Karpas-422 (cell line): ENCODE results near the gene ASTN2. TPM values are rescaled to one million over a fixed set of nuclear protein-coding genes. Genes with fewer than 3 reads are reported as not detected.

Experiments
- DNase-seq: peaks from one replicate; pipeline ENCODE4 v3.0.0-alpha.2; 2015
- H2AFZ ChIP-seq: fragments of 200-600 bp; sonication (generic); 2 replicates; pipeline ENCODE4 v1.6.1; 2014; ENCODE audit warnings: antibody characterized with exemption, low read length, mixed read lengths
- H3K27ac ChIP-seq: fragments of 200-600 bp; sonication (generic); 2 replicates; pipeline ENCODE4 v1.5.1; 2014; ENCODE audit warnings: mild to moderate bottlenecking, low read length, moderate library complexity
- H3K27me3 ChIP-seq: fragments of 200-600 bp; sonication (generic); 2 replicates; pipeline ENCODE4 v1.6.1; 2014; ENCODE audit warnings: low read length, mixed read lengths
- H3K36me3 ChIP-seq: fragments of 200-600 bp; sonication (generic); 2 replicates; pipeline ENCODE4 v1.6.1; 2014; ENCODE audit warnings: low read length, mixed read lengths; ENCODE audit not compliant: insufficient read depth
- H3K4me1 ChIP-seq: fragments of 200-600 bp; sonication (generic); 2 replicates; pipeline ENCODE4 v1.6.1; 2014; ENCODE audit warnings: mild to moderate bottlenecking, low read length, mixed read lengths
- H3K4me2 ChIP-seq: fragments of 200-600 bp; sonication (generic); 2 replicates; pipeline ENCODE4 v1.6.1; 2014; ENCODE audit warnings: low read length, low read depth, mild to moderate bottlenecking; ENCODE audit not compliant: poor library complexity, severe bottlenecking
- H3K4me3 ChIP-seq: fragments of 200-600 bp; sonication (generic); 2 replicates; pipeline ENCODE4 v1.5.1; 2014; ENCODE audit warnings: mild to moderate bottlenecking, antibody characterized with exemption, low read length, mixed read lengths
- H3K79me2 ChIP-seq: fragments of 200-600 bp; sonication (generic); 2 replicates; pipeline ENCODE4 v1.6.1; 2014; ENCODE audit warnings: mild to moderate bottlenecking, low read length, mixed read lengths
- H3K9ac ChIP-seq: fragments of 200-600 bp; sonication (generic); 2 replicates; pipeline ENCODE4 v1.6.0; 2014; ENCODE audit warnings: low read length
- H3K9me2 ChIP-seq: fragments of 200-600 bp; sonication (generic), shearing (Covaris generic); replicated peaks from 2 replicates; pipeline ENCODE4 v1.6.0; 2014; ENCODE audit warnings: mild to moderate bottlenecking, low read length, moderate library complexity; ENCODE audit not compliant: insufficient read depth
- H3K9me3 ChIP-seq: fragments of 300-700, 200-600 bp; sonication (generic); 2 replicates; pipeline ENCODE4 v1.6.1; 2014; ENCODE audit warnings: low read length, mixed read lengths
- H4K20me1 ChIP-seq: fragments of 200-600 bp; sonication (generic); 2 replicates; pipeline ENCODE4 v1.6.1; 2014; ENCODE audit warnings: mild to moderate bottlenecking, antibody characterized with exemption, low read length, low read depth; ENCODE audit not compliant: insufficient read depth
- total RNA-seq: library from RNA; depleted of rRNA; stranded (reverse); fragments of >200 nt; shearing (Covaris generic); gene quantifications from 2 replicates; pipeline ENCODE4 v1.2.3, GENCODE V29; 2014; ENCODE audit warnings: low replicate concordance

ASTN2 gene
- total RNA-seq, 1 experiment from 2014 or later, result 5.3 TPM

- H3K36me3 ChIP-seq, result no peaks in the 10 kb centered on the region
- H3K27ac ChIP-seq, result no peak overlapping the region
- H3K4me2 ChIP-seq, result no peak overlapping the region
- H3K9me3 ChIP-seq, result no peaks in the 10 kb centered on the region
- H3K79me2 ChIP-seq, result no peaks in the 10 kb centered on the region
- no peaks in the 10 kb centered on the region for H4K20me1 ChIP-seq
- H3K4me3 ChIP-seq, result no peak overlapping the region
- no peak overlapping the region for H3K9ac ChIP-seq
- H3K27me3 ChIP-seq, result no peaks in the 10 kb centered on the region
- H2AFZ ChIP-seq, result no peak overlapping the region
- no peaks in the 10 kb centered on the region for H3K4me1 ChIP-seq
- no peaks in the 10 kb centered on the region for H3K9me2 ChIP-seq
- DNase-seq, result no peak
Observed at GRCh38 chr9:117120061-117120460, 294.8 kb downstream of the ASTN2 start.

- Histone ChIP-seq H3K9ac (no peak overlapping the region), H3K4me1 (no peaks in the 10 kb centered on the region), H3K4me3 (no peak overlapping the region), H3K27ac (no peak overlapping the region), H4K20me1 (no peaks in the 10 kb centered on the region), H3K27me3 (no peaks in the 10 kb centered on the region), H3K9me2 (no peaks in the 10 kb centered on the region), H3K9me3 (no peaks in the 10 kb centered on the region), H3K79me2 (no peaks in the 10 kb centered on the region), H2AFZ (no peak overlapping the region), H3K4me2 (no peak overlapping the region), H3K36me3 (no peaks in the 10 kb centered on the region)
- DNase-seq, result no peak
Observed at GRCh38 chr9:117116084-117116483, 298.8 kb downstream of the ASTN2 start.

- no peaks in the 10 kb centered on the region for H3K9me2 ChIP-seq
- H3K9ac ChIP-seq, result no peak overlapping the region
- no peaks in the 10 kb centered on the region for H4K20me1 ChIP-seq
- H3K27ac ChIP-seq, result no peak overlapping the region
- no peak overlapping the region for H3K4me2 ChIP-seq
- H3K4me1 ChIP-seq, result no peaks in the 10 kb centered on the region
- no peak for DNase-seq
- no peaks in the 10 kb centered on the region for H3K9me3 ChIP-seq
- H3K36me3 ChIP-seq, result no peaks in the 10 kb centered on the region
- H3K27me3 ChIP-seq, result no peaks in the 10 kb centered on the region
- H3K4me3 ChIP-seq, result no peak overlapping the region
- no peak overlapping the region for H2AFZ ChIP-seq
- no peaks in the 10 kb centered on the region for H3K79me2 ChIP-seq
Observed at GRCh38 chr9:117114768-117115167, 300.1 kb downstream of the ASTN2 start.

GRCh38 chr9:117104716-117105495 lies 310.0 kb downstream of the ASTN2 start:
- Histone ChIP-seq H3K9me3 (no peaks in the 10 kb centered on the region), H3K4me1 (no peaks in the 10 kb centered on the region), H4K20me1 (no peaks in the 10 kb centered on the region), H3K27me3 (no peaks in the 10 kb centered on the region), H3K79me2 (no peaks in the 10 kb centered on the region), H3K9ac (no peak overlapping the region), H2AFZ (no peak overlapping the region), H3K27ac (no peak overlapping the region), H3K36me3 (no peaks in the 10 kb centered on the region), H3K4me2 (no peak overlapping the region), H3K4me3 (no peak overlapping the region), H3K9me2 (no peaks in the 10 kb centered on the region)
- no peak for DNase-seq

GRCh38 chr9:117104206-117104605 lies 310.7 kb downstream of the ASTN2 start:
- Histone ChIP-seq H3K9me2 (no peaks in the 10 kb centered on the region), H3K79me2 (no peaks in the 10 kb centered on the region), H4K20me1 (no peaks in the 10 kb centered on the region), H3K36me3 (no peaks in the 10 kb centered on the region), H3K4me1 (no peaks in the 10 kb centered on the region), H3K9me3 (no peaks in the 10 kb centered on the region), H2AFZ (no peak overlapping the region), H3K9ac (no peak overlapping the region), H3K27me3 (no peaks in the 10 kb centered on the region), H3K4me3 (no peak overlapping the region), H3K4me2 (no peak overlapping the region), H3K27ac (no peak overlapping the region)
- no peak for DNase-seq

- no peak overlapping the region for H2AFZ ChIP-seq
- H3K9me2 ChIP-seq, result no peaks in the 10 kb centered on the region
- DNase-seq, result no peak
- no peaks in the 10 kb centered on the region for H3K4me1 ChIP-seq
- no peaks in the 10 kb centered on the region for H3K9me3 ChIP-seq
- H3K4me2 ChIP-seq, result no peak overlapping the region
- H4K20me1 ChIP-seq, result no peaks in the 10 kb centered on the region
- no peak overlapping the region for H3K4me3 ChIP-seq
- no peak overlapping the region for H3K9ac ChIP-seq
- no peaks in the 10 kb centered on the region for H3K79me2 ChIP-seq
- H3K27me3 ChIP-seq, result no peaks in the 10 kb centered on the region
- no peaks in the 10 kb centered on the region for H3K36me3 ChIP-seq
- H3K27ac ChIP-seq, result no peak overlapping the region
Observed at GRCh38 chr9:117103438-117104110, 311.3 kb downstream of the ASTN2 start.

GRCh38 chr9:117101008-117101407 lies 313.8 kb downstream of the ASTN2 start:
- H3K9me2 ChIP-seq, result no peaks in the 10 kb centered on the region
- H2AFZ ChIP-seq, result no peak overlapping the region
- H4K20me1 ChIP-seq, result no peaks in the 10 kb centered on the region
- no peaks in the 10 kb centered on the region for H3K9me3 ChIP-seq
- H3K36me3 ChIP-seq, result no peaks in the 10 kb centered on the region
- H3K27me3 ChIP-seq, result no peaks in the 10 kb centered on the region
- no peak for DNase-seq
- H3K4me1 ChIP-seq, result no peaks in the 10 kb centered on the region
- H3K4me2 ChIP-seq, result no peak overlapping the region
- no peaks in the 10 kb centered on the region for H3K79me2 ChIP-seq
- no peak overlapping the region for H3K4me3 ChIP-seq
- H3K9ac ChIP-seq, result no peak overlapping the region
- H3K27ac ChIP-seq, result no peak overlapping the region

- Histone ChIP-seq H3K4me2 (no peak overlapping the region), H3K9ac (no peak overlapping the region), H4K20me1 (no peaks in the 10 kb centered on the region), H3K9me2 (no peaks in the 10 kb centered on the region), H2AFZ (no peak overlapping the region), H3K36me3 (no peaks in the 10 kb centered on the region), H3K4me1 (no peaks in the 10 kb centered on the region), H3K79me2 (no peaks in the 10 kb centered on the region), H3K27me3 (no peaks in the 10 kb centered on the region), H3K9me3 (no peaks in the 10 kb centered on the region), H3K27ac (no peak overlapping the region), H3K4me3 (no peak overlapping the region)
- DNase-seq, result no peak
Observed at GRCh38 chr9:117098331-117098730, 316.5 kb downstream of the ASTN2 start.
